Spinal cord (tissue), 10 donors: ENCODE results near the gene TBX6. TPM values are rescaled to one million over a fixed set of nuclear protein-coding genes. Genes with fewer than 3 reads are reported as not detected.
"Not testable (repeated sequence)": the region's sequence is repeated elsewhere in the genome, so short reads cannot be mapped to it uniquely, and the experiment has no call there.

Source experiments
- DNase-seq, 6 donors: peaks; one replicate each; pipeline versions ENCODE4 v3.0.0 to v3.0.0-alpha.2; 2013 to 2015; ENCODE audit warnings: low spot score in 6 of 6, low read depth in 4 of 6
- H3K27ac ChIP-seq: one replicate; pipeline ENCODE4 v1.5.1; 2013; ENCODE audit warnings: low read depth, low read length, control low read depth
- H3K27me3 ChIP-seq: one replicate; pipeline ENCODE4 v1.6.1; 2013; ENCODE audit warnings: low read length; ENCODE audit not compliant: control insufficient read depth, insufficient read depth
- H3K36me3 ChIP-seq: one replicate; pipeline ENCODE4 v1.6.1; 2013; ENCODE audit warnings: low read length; ENCODE audit not compliant: control insufficient read depth, insufficient read depth
- H3K4me1 ChIP-seq: one replicate; pipeline ENCODE4 v1.6.1; 2013; ENCODE audit warnings: low read length; ENCODE audit not compliant: control insufficient read depth, insufficient read depth
- H3K4me3 ChIP-seq: one replicate; pipeline ENCODE4 v1.5.1; 2013; ENCODE audit warnings: low read depth, low read length, control low read depth
- H3K9me3 ChIP-seq: one replicate; pipeline ENCODE4 v1.6.1; 2013; ENCODE audit warnings: low read length; ENCODE audit not compliant: control insufficient read depth, insufficient read depth
- WGBS: methylation state at CpG from one replicate; pipeline ENCODE4 v1.1.5; 2013; ENCODE audit warnings: missing lambda C conversion rate; ENCODE audit not compliant: insufficient coverage; 5-methylcytosine and 5-hydroxymethylcytosine counted together
- long read RNA-seq, 4 donors: transcript quantifications; one replicate each; lab custom pipeline, GENCODE V29; 2026
- polyA plus RNA-seq, 2 donors: library from polyadenylated mRNA; unstranded; fragments of 120-200 nt; gene quantifications; one replicate each; pipeline ENCODE4 v1.2.1, GENCODE V29; 2013; ENCODE audit not compliant: insufficient read length in 2 of 2
- total RNA-seq, 2 donors: library from RNA; depleted of rRNA in 1 of 2; stranded (reverse); fragments of 120-200 nt in 1 of 2; fragments of >200 nt in 1 of 2; gene quantifications; one replicate each; pipeline versions ENCODE4 v1.2.3 to v1.2.4, GENCODE V29; 2013 to 2014
- donor health status: healthy.

Gene TBX6
- total RNA-seq (under 1 TPM; 0.20 to 0.99 TPM), polyA plus RNA-seq (1 to 10 TPM; 1.0 to 2.7 TPM)
- long read RNA-seq, donor 1 = 0 reads
- long read RNA-seq, donor 2 = 0 reads
- long read RNA-seq, donor 3 = 0 reads
- long read RNA-seq, donor 4, partial matches to known transcripts = 0 of 1 reads
- long read RNA-seq, donor 4, other reads (novel, unspliced or antisense) = 0 of 1 reads

GRCh38 chr16:30091474-30092372, at the start of gene TBX6:
Gene TBX6 (minus strand): TSS chr16:30091924. CDS start chr16:30091193, 731 bp downstream.
- WGBS = under 1% methylated on average over 69 of the region's 76 CpGs
- H3K4me1 ChIP-seq = peaks cover 42% of the 10 kb centered on the region
- H3K36me3 ChIP-seq = peaks cover 35% of the 10 kb centered on the region
- no peaks in the 10 kb centered on the region for H3K27me3 ChIP-seq
- H3K9me3 ChIP-seq = no peaks in the 10 kb centered on the region
- peak; percentile 63 to 97 (median 80) for DNase-seq
- H3K4me3 ChIP-seq = peak within 1 kb of the TSS; percentile 69
- H3K27ac ChIP-seq = peak within 1 kb of the TSS; percentile 80

GRCh38 chr16:30139583-30140481, 48.1 kb upstream of the TBX6 start:
- 68% methylated on average over 11 of the region's 13 CpGs for WGBS
- Histone ChIP-seq H3K27me3 (no peaks in the 10 kb centered on the region), H3K4me1 (no peaks in the 10 kb centered on the region), H3K9me3 (no peaks in the 10 kb centered on the region), H3K4me3 (no peak overlapping the region), H3K36me3 (no peaks in the 10 kb centered on the region), H3K27ac (no peak overlapping the region)
- DNase-seq = no peak

- H3K27me3 ChIP-seq = no peaks in the 10 kb centered on the region
- H3K4me1 ChIP-seq = no peaks in the 10 kb centered on the region
- H3K27ac ChIP-seq = no peak overlapping the region
- H3K9me3 ChIP-seq = no peaks in the 10 kb centered on the region
- no peak for DNase-seq
- WGBS = 63% methylated on average over 7 of the region's 8 CpGs
- no peaks in the 10 kb centered on the region for H3K36me3 ChIP-seq
- no peak overlapping the region for H3K4me3 ChIP-seq
Measured at GRCh38 chr16:30137897-30138296, 46.2 kb upstream of the TBX6 start.

DNA sequence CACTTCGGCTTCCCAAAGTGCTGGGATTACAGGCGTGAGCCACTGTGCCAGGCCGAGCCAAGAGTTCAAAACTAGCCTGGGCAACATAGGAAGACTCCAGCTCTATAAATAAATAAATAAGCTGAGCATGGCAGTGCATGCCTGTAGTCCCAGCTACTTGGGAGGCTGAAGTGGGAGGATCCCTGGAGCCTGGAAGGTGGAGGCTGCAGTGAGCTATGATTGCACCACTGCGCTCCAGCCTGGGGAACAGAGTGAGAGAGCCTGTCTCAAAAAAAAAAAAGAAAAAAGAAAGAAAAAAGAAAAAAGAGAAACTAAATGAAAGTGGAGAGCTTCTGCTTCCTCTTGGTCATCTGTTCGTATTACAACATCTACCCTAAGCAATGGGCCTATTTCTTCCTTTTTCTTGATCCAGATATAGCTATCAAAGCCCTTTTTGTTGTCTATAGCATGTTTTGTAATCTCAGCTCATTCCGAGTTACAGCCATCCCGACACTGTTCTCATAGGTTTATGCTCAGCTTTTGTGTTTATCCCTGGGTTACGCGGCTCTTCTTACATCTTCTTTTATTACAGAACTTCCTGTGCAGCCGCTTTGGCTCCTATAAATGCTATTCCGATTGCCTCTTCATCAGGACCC, 45.4 kb upstream of the TBX6 start:
- no peak overlapping the region for H3K27ac ChIP-seq
- H3K27me3 ChIP-seq = no peaks in the 10 kb centered on the region
- no peak for DNase-seq
- H3K36me3 ChIP-seq = no peaks in the 10 kb centered on the region
- no peaks in the 10 kb centered on the region for H3K9me3 ChIP-seq
- 88% methylated on average over 2 of the region's 11 CpGs for WGBS
- H3K4me1 ChIP-seq = no peaks in the 10 kb centered on the region
- no peak overlapping the region for H3K4me3 ChIP-seq

DNA sequence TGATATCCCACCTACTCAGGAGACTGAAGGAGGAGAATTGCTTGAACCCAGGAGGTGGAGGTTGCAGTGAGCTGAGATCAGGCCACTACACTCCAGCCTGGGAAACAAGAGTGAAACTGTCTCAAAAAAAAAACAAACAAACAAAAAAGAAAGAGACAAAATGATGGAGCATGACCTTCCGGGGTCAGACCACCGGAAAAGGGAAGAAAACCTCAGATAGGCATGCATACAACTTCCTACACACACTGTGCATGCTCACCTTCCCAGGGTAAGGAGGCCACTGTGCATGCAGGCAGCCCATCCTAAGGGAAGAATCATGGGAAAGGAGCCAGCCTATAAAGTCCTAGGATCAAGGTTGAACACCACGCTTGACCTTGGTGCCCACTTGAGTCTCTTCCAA, 40.9 kb upstream of the TBX6 start:
- DNase-seq = no peak
- 60% methylated on average over 1 of the region's 3 CpGs for WGBS
- Histone ChIP-seq H3K27ac (no peak overlapping the region), H3K27me3 (no peaks in the 10 kb centered on the region), H3K4me1 (no peaks in the 10 kb centered on the region), H3K9me3 (no peaks in the 10 kb centered on the region), H3K4me3 (no peak overlapping the region), H3K36me3 (no peaks in the 10 kb centered on the region)

GRCh38 chr16:30131869-30132475, 40.2 kb upstream of the TBX6 start:
- no peak overlapping the region for H3K4me3 ChIP-seq
- H3K4me1 ChIP-seq = no peaks in the 10 kb centered on the region
- WGBS = 61% methylated on average over 4 of the region's 4 CpGs
- H3K27me3 ChIP-seq = no peaks in the 10 kb centered on the region
- no peaks in the 10 kb centered on the region for H3K9me3 ChIP-seq
- peak in 2 of 6 donors; percentile 35 to 51 for DNase-seq
- no peaks in the 10 kb centered on the region for H3K36me3 ChIP-seq
- no peak overlapping the region for H3K27ac ChIP-seq

DNA sequence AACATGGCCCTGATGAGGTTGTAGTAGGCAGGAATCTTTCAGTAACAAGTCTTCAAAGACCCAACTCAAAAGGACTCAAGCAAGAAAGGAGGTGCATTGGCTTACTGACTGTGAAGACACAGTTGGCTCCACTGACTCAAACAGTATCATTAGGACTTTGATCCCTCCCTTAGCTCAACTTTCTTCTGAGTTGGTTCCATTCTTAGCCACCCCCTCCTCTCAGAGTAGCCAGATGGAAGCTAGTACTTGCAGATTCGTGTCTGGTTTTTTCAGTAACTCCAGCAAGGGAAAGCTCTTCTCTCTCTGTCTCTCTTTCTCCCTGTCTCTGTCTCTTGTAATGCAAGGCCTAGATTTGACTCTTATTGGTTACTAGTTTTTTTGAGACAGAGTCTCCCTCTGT, 36.3 kb upstream of the TBX6 start:
- Histone ChIP-seq H3K4me3 (no peak overlapping the region), H3K4me1 (peaks cover 3% of the 10 kb centered on the region), H3K9me3 (no peaks in the 10 kb centered on the region), H3K27me3 (no peaks in the 10 kb centered on the region), H3K27ac (no peak overlapping the region), H3K36me3 (no peaks in the 10 kb centered on the region)
- no peak for DNase-seq
- no CpG with 5 or more reads among the region's 1 CpG for WGBS

DNA sequence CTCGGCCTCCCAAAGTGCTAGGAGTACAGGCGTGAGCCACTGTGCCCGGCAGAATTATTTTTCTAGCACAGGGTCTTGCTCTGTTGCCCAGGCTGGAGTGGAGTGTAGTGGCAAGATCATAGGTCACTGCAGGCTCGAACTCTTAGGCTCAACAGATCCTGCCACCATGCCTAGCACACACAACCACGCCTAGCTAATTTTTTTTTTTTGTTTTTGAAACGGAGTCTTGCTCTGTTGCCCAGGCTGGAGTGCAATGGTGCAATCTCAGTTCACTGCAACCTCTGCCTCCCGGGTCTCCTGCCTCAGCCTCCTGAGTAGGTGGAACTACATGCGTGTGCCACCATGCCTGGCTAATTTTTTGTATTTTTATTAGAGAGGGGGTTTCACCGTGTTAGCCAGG, 34.0 kb upstream of the TBX6 start:
- not testable (repeated sequence) for H3K4me3 ChIP-seq, H3K27ac ChIP-seq, H3K9me3 ChIP-seq, H3K36me3 ChIP-seq, DNase-seq, H3K27me3 ChIP-seq
- WGBS = 98% methylated on average over 7 of the region's 9 CpGs
- peaks cover 21% of the 10 kb centered on the region for H3K4me1 ChIP-seq

- Histone ChIP-seq H3K36me3 (peaks cover 13% of the 10 kb centered on the region), H3K27ac (no peak overlapping the region)
- no CpG with 5 or more reads among the region's 4 CpGs for whole genome bisulfite sequencing
Measured at GRCh38 chr16:30124985-30125379, 33.3 kb upstream of the TBX6 start.

More at GRCh38 chr16:30124985-30125379, 33.3 kb upstream of the TBX6 start:
- no peak overlapping the region for H3K4me3 ChIP-seq
- no peaks in the 10 kb centered on the region for H3K27me3 ChIP-seq
- H3K9me3 ChIP-seq = no peaks in the 10 kb centered on the region
- H3K4me1 ChIP-seq = peaks cover 21% of the 10 kb centered on the region
- DNase-seq = no peak
